Measurements from ENCODE around the gene CBR1. TPM values are rescaled to one million over a fixed set of nuclear protein-coding genes. Genes with fewer than 3 reads are reported as not detected.
A peak's percentile ranks its signal among the peaks of the same experiment; 100 is the strongest.

The CBR1 gene
- total and polyA plus RNA-seq, 2 of the 13 experiments (the other 11 are each of a cell fraction or from before 2014, with no cell fraction given): 33.7 to 38.7 TPM

DNA sequence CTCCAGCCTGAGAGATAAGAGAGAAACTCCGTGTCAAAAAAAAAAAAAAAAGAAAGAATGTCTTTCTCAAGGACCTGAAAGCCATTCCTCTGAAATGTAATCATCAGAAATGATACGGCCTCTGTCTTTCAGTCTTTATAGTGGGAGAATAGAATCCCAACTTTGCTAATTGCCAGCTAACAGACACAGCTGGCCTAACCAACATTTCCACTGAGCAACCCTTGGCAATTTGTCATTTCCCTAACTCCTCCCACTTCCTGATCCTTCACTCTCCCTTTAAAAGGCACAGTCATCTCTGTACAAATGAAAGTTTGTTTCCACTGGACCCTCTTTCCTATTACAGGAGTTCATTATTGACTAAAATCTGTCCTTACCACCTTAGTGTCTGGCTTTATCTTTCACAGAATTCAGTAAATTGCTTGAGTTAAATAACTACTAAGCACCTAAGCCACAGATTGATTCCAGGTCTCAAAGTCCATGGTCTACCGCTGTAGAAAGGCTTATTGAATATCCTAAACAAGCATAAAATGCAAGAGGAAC is 4.3 kb upstream of the CBR1 start (continued):
- TF ChIP-seq, protein P1, sequence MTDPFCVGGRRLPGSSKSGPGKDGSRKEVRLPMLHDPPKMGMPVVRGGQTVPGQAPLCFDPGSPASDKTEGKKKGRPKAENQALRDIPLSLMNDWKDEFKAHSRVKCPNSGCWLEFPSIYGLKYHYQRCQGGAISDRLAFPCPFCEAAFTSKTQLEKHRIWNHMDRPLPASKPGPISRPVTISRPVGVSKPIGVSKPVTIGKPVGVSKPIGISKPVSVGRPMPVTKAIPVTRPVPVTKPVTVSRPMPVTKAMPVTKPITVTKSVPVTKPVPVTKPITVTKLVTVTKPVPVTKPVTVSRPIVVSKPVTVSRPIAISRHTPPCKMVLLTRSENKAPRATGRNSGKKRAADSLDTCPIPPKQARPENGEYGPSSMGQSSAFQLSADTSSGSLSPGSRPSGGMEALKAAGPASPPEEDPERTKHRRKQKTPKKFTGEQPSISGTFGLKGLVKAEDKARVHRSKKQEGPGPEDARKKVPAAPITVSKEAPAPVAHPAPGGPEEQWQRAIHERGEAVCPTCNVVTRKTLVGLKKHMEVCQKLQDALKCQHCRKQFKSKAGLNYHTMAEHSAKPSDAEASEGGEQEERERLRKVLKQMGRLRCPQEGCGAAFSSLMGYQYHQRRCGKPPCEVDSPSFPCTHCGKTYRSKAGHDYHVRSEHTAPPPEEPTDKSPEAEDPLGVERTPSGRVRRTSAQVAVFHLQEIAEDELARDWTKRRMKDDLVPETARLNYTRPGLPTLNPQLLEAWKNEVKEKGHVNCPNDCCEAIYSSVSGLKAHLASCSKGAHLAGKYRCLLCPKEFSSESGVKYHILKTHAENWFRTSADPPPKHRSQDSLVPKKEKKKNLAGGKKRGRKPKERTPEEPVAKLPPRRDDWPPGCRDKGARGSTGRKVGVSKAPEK (CRISPR knock-in tag; IDR thresholded peaks at IDR 0.05; ENCODE audit: borderline replicate concordance): no peak
- TF ChIP-seq TEAD3 (CRISPR knock-in tag; optimal IDR thresholded peaks at IDR 0.05; ENCODE audit: borderline replicate concordance): no peak
- TF ChIP-seq, protein P2, sequence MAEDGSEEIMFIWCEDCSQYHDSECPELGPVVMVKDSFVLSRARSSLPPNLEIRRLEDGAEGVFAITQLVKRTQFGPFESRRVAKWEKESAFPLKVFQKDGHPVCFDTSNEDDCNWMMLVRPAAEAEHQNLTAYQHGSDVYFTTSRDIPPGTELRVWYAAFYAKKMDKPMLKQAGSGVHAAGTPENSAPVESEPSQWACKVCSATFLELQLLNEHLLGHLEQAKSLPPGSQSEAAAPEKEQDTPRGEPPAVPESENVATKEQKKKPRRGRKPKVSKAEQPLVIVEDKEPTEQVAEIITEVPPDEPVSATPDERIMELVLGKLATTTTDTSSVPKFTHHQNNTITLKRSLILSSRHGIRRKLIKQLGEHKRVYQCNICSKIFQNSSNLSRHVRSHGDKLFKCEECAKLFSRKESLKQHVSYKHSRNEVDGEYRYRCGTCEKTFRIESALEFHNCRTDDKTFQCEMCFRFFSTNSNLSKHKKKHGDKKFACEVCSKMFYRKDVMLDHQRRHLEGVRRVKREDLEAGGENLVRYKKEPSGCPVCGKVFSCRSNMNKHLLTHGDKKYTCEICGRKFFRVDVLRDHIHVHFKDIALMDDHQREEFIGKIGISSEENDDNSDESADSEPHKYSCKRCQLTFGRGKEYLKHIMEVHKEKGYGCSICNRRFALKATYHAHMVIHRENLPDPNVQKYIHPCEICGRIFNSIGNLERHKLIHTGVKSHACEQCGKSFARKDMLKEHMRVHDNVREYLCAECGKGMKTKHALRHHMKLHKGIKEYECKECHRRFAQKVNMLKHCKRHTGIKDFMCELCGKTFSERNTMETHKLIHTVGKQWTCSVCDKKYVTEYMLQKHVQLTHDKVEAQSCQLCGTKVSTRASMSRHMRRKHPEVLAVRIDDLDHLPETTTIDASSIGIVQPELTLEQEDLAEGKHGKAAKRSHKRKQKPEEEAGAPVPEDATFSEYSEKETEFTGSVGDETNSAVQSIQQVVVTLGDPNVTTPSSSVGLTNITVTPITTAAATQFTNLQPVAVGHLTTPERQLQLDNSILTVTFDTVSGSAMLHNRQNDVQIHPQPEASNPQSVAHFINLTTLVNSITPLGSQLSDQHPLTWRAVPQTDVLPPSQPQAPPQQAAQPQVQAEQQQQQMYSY (CRISPR knock-in tag; IDR thresholded peaks at IDR 0.05): no peak
- TF ChIP-seq HDAC2 (CRISPR knock-in tag; IDR thresholded peaks at IDR 0.05): 0 out of 2 replicates have a peak, but pooled peaks have one; percentile 8
- no peak for TF ChIP-seq PAWR (CRISPR knock-in tag; IDR thresholded peaks at IDR 0.05; ENCODE audit: borderline replicate concordance)
- TF ChIP-seq, protein P3, sequence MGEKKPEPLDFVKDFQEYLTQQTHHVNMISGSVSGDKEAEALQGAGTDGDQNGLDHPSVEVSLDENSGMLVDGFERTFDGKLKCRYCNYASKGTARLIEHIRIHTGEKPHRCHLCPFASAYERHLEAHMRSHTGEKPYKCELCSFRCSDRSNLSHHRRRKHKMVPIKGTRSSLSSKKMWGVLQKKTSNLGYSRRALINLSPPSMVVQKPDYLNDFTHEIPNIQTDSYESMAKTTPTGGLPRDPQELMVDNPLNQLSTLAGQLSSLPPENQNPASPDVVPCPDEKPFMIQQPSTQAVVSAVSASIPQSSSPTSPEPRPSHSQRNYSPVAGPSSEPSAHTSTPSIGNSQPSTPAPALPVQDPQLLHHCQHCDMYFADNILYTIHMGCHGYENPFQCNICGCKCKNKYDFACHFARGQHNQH (CRISPR knock-in tag; IDR thresholded peaks at IDR 0.05): no peak
- no peak for TF ChIP-seq PCBP1 (IDR thresholded peaks at IDR 0.05; ENCODE audit: borderline replicate concordance, low read depth, low read length)
- no peak for TF ChIP-seq ZNF180 (CRISPR knock-in tag; IDR thresholded peaks at IDR 0.05; ENCODE audit: borderline replicate concordance, low read depth)
- no peak for TF ChIP-seq PCBP2 (optimal IDR thresholded peaks at IDR 0.05; ENCODE audit: low read depth, low read length, poor library complexity, severe bottlenecking)
- no peak for TF ChIP-seq FLYWCH1 (CRISPR knock-in tag; IDR thresholded peaks at IDR 0.05)
- TF ChIP-seq SIX1 (CRISPR knock-in tag; IDR thresholded peaks at IDR 0.05; ENCODE audit: borderline replicate concordance): no peak; the same call in 1 of the 2 replicates
- TF ChIP-seq ZNF382 (CRISPR knock-in tag; IDR thresholded peaks at IDR 0.05; ENCODE audit: borderline replicate concordance): no peak
- no peak for TF ChIP-seq ZNF746 (CRISPR knock-in tag; IDR thresholded peaks at IDR 0.05)
- no peak for TF ChIP-seq AGO2 (optimal IDR thresholded peaks at IDR 0.05; ENCODE audit: low read depth, low read length)
- no peak for TF ChIP-seq KDM5B (CRISPR knock-in tag; IDR thresholded peaks at IDR 0.05; ENCODE audit: borderline replicate concordance)
- no peak for TF ChIP-seq AGO1 (IDR thresholded peaks at IDR 0.05; ENCODE audit: low read depth, low read length, poor library complexity, severe bottlenecking)
- TF ChIP-seq KMT2A (CRISPR knock-in tag; IDR thresholded peaks at IDR 0.05): no peak
- no peak for TF ChIP-seq ZSCAN29 (CRISPR knock-in tag; conservative IDR thresholded peaks at IDR 0.05)
- TF ChIP-seq, protein P4, sequence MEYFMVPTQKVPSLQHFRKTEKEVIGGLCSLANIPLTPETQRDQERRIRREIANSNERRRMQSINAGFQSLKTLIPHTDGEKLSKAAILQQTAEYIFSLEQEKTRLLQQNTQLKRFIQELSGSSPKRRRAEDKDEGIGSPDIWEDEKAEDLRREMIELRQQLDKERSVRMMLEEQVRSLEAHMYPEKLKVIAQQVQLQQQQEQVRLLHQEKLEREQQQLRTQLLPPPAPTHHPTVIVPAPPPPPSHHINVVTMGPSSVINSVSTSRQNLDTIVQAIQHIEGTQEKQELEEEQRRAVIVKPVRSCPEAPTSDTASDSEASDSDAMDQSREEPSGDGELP (IDR thresholded peaks at IDR 0.05; ENCODE audit: borderline replicate concordance, low read depth): 0 out of 2 replicates have a peak, but pooled peaks have one; percentile 13
